Ovary (tissue), 3 donors: ENCODE results near the gene NELL1.

Source experiments
- POLR2A ChIP-seq: fragments of 450-650 bp; IDR thresholded peaks from one replicate; pipeline ENCODE4 v1.6.1; 2017; ENCODE audit warnings: antibody characterized with exemption, mild to moderate bottlenecking, moderate library complexity
- TF ChIP-seq, protein P1 (sequence below), 3 donors: fragments of 450-650 bp in 2 of 3; fragments of 200-600 bp in 1 of 3; IDR thresholded peaks; one replicate each; pipeline versions ENCODE4 v1.5.1 to v1.8.0; 2016 to 2022; ENCODE audit warnings: antibody characterized with exemption in 3 of 3, mild to moderate bottlenecking in 1 of 3
- donor health status: DM: no; HTN: no; CAD: no.

GRCh38 chr11:21520244-21520643 lies 850.9 kb downstream of the NELL1 start:
- TF ChIP-seq, protein P1, sequence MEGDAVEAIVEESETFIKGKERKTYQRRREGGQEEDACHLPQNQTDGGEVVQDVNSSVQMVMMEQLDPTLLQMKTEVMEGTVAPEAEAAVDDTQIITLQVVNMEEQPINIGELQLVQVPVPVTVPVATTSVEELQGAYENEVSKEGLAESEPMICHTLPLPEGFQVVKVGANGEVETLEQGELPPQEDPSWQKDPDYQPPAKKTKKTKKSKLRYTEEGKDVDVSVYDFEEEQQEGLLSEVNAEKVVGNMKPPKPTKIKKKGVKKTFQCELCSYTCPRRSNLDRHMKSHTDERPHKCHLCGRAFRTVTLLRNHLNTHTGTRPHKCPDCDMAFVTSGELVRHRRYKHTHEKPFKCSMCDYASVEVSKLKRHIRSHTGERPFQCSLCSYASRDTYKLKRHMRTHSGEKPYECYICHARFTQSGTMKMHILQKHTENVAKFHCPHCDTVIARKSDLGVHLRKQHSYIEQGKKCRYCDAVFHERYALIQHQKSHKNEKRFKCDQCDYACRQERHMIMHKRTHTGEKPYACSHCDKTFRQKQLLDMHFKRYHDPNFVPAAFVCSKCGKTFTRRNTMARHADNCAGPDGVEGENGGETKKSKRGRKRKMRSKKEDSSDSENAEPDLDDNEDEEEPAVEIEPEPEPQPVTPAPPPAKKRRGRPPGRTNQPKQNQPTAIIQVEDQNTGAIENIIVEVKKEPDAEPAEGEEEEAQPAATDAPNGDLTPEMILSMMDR (IDR thresholded peaks at IDR 0.05) = no peak
- no peak for TF ChIP-seq POLR2A
